Mesenchymal stem cell (in vitro differentiated cells and primary cell): ENCODE measurements around the gene SLC25A45. TPM values are rescaled to one million over a fixed set of nuclear protein-coding genes. Genes with fewer than 3 reads are reported as not detected.

ENCODE experiments used
- DNase-seq: peaks from one replicate; pipeline ENCODE4 v3.0.0-alpha.2; 2013
- H2AFZ ChIP-seq: one replicate; pipeline ENCODE4 v1.6.1; 2013; ENCODE audit warnings: low read depth, mild to moderate bottlenecking, control low read depth, inconsistent platforms, low read length, moderate library complexity
- H2AK5ac ChIP-seq: 2 replicates; pipeline ENCODE4 v1.6.1; 2013; ENCODE audit warnings: low read length, moderate library complexity, mild to moderate bottlenecking, inconsistent platforms; ENCODE audit not compliant: severe bottlenecking
- H2BK120ac ChIP-seq: one replicate; pipeline ENCODE4 v1.6.1; 2013; ENCODE audit warnings: low read depth, mild to moderate bottlenecking, inconsistent platforms, low read length, moderate library complexity
- H2BK12ac ChIP-seq, 2 experiments: one replicate each; pipeline ENCODE4 v1.6.1; 2013; ENCODE audit warnings: inconsistent platforms in 2 of 2, low read length in 2 of 2, mild to moderate bottlenecking in 2 of 2, moderate library complexity in 2 of 2, control low read depth in 1 of 2
- H2BK15ac ChIP-seq: one replicate; pipeline ENCODE4 v1.6.1; 2013; ENCODE audit warnings: mild to moderate bottlenecking, low read depth, inconsistent platforms; ENCODE audit not compliant: poor library complexity, severe bottlenecking
- H2BK5ac ChIP-seq: 2 replicates; pipeline ENCODE4 v1.6.1; 2013; ENCODE audit warnings: low read depth, mild to moderate bottlenecking, low read length, control low read depth, inconsistent platforms; ENCODE audit not compliant: poor library complexity, severe bottlenecking
- H3K14ac ChIP-seq, 2 experiments: one replicate each; pipeline ENCODE4 v1.6.1; 2013; ENCODE audit warnings: inconsistent platforms in 2 of 2, low read length in 2 of 2, control low read depth in 1 of 2, mild to moderate bottlenecking in 1 of 2, moderate library complexity in 1 of 2
- H3K18ac ChIP-seq, 2 experiments: one replicate each; pipeline ENCODE4 v1.6.1; 2013; ENCODE audit warnings: inconsistent platforms in 2 of 2, low read length in 2 of 2, control low read depth in 1 of 2, low read depth in 1 of 2, mild to moderate bottlenecking in 1 of 2
- H3K23ac ChIP-seq, 2 experiments: one replicate each; pipeline ENCODE4 v1.6.1; 2013; ENCODE audit warnings: inconsistent platforms in 2 of 2, low read length in 2 of 2, mild to moderate bottlenecking in 2 of 2, moderate library complexity in 2 of 2, control low read depth in 1 of 2
- H3K27ac ChIP-seq: 2 replicates; pipeline ENCODE4 v1.5.1; 2013; ENCODE audit warnings: mild to moderate bottlenecking, moderate library complexity, low read length, control low read depth, inconsistent platforms; ENCODE audit not compliant: poor library complexity, severe bottlenecking
- H3K27me3 ChIP-seq, 2 experiments: 2 replicates each; pipeline versions ENCODE4 v1.6.1 to v1.7.0; 2013; ENCODE audit warnings: low read length in 2 of 2, mild to moderate bottlenecking in 2 of 2, moderate library complexity in 2 of 2, control low read depth in 1 of 2, inconsistent platforms in 1 of 2; ENCODE audit not compliant: control insufficient read depth in 1 of 2, insufficient read depth in 1 of 2
- H3K36me3 ChIP-seq, 2 experiments: 2 replicates each; pipeline versions ENCODE4 v1.6.1 to v1.7.0; 2013; ENCODE audit warnings: low read length in 2 of 2, control low read depth in 1 of 2, inconsistent platforms in 1 of 2, low read depth in 1 of 2, mild to moderate bottlenecking in 1 of 2; ENCODE audit not compliant: insufficient read depth in 2 of 2, control insufficient read depth in 1 of 2
- H3K4ac ChIP-seq, 2 experiments: one replicate each; pipeline ENCODE4 v1.6.1; 2013; ENCODE audit warnings: inconsistent platforms in 2 of 2, low read length in 2 of 2, mild to moderate bottlenecking in 2 of 2, moderate library complexity in 2 of 2, control low read depth in 1 of 2, low read depth in 1 of 2
- H3K4me1 ChIP-seq: 2 replicates; pipeline ENCODE4 v1.6.1; 2013; ENCODE audit warnings: low read depth, low read length, control low read depth; ENCODE audit not compliant: control insufficient read depth, insufficient read depth
- H3K4me2 ChIP-seq: 2 replicates; pipeline ENCODE4 v1.6.1; 2013; ENCODE audit warnings: low read length, mild to moderate bottlenecking, inconsistent platforms; ENCODE audit not compliant: poor library complexity, severe bottlenecking
- H3K4me3 ChIP-seq, 2 experiments: 2 replicates each; pipeline versions ENCODE4 v1.5.1 to v1.7.0; 2013; ENCODE audit warnings: low read length in 2 of 2, mild to moderate bottlenecking in 2 of 2, control low read depth in 1 of 2, low read depth in 1 of 2; ENCODE audit not compliant: insufficient read depth in 1 of 2
- H3K79me1 ChIP-seq: replicated peaks from 2 replicates; pipeline ENCODE4 v1.6.1; 2013; ENCODE audit warnings: mild to moderate bottlenecking, control low read depth, low read length, inconsistent platforms; ENCODE audit not compliant: poor library complexity, severe bottlenecking
- H3K9ac ChIP-seq: 2 replicates; pipeline ENCODE4 v1.7.0; 2013; ENCODE audit warnings: mild to moderate bottlenecking, low read length, moderate library complexity
- H3K9me3 ChIP-seq: 2 replicates; pipeline ENCODE4 v1.7.0; 2013; ENCODE audit warnings: mild to moderate bottlenecking, low read length; ENCODE audit not compliant: control insufficient read depth
- H4K8ac ChIP-seq: one replicate; pipeline ENCODE4 v1.6.1; 2013; ENCODE audit warnings: inconsistent platforms, mild to moderate bottlenecking, low read length, moderate library complexity
- H4K91ac ChIP-seq: one replicate; pipeline ENCODE4 v1.6.1; 2013; ENCODE audit warnings: mild to moderate bottlenecking, low read length, inconsistent platforms
- WGBS: methylation state at CpG from one replicate; pipeline ENCODE4 v1.1.7; 2013; ENCODE audit warnings: mixed read lengths; 5-methylcytosine and 5-hydroxymethylcytosine counted together
- polyA plus RNA-seq, 2 experiments: library from polyadenylated mRNA; stranded (reverse); fragments of 200-250 nt; gene quantifications; one replicate each; pipeline ENCODE4 v1.2.3, GENCODE V29; 2013

The SLC25A45 gene, protein sequence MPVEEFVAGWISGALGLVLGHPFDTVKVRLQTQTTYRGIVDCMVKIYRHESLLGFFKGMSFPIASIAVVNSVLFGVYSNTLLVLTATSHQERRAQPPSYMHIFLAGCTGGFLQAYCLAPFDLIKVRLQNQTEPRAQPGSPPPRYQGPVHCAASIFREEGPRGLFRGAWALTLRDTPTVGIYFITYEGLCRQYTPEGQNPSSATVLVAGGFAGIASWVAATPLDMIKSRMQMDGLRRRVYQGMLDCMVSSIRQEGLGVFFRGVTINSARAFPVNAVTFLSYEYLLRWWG
- polyA plus RNA-seq (2013, experiment 1 of 2), result 2.2 TPM
- polyA plus RNA-seq (2013, experiment 2 of 2), result 1.9 TPM

GRCh38 chr11:65382033-65382803 lies at the start of gene SLC25A45:
Gene SLC25A45 (minus strand): TSS chr11:65382646. CDS start chr11:65381951, 695 bp downstream.
- DNase-seq, result peak; percentile 100
- Histone ChIP-seq H2AK5ac (peak within 1 kb of the TSS; percentile 63), H3K9me3 (no peaks in the 10 kb centered on the region), H3K27me3 (no peaks in the 10 kb centered on the region), H4K8ac (peak within 1 kb of the TSS; percentile 92), H2AFZ (peak within 1 kb of the TSS; percentile 65), H3K18ac (peak within 1 kb of the TSS; percentile 96 to 97), H3K36me3 (no peaks in the 10 kb centered on the region), H3K14ac (peak within 1 kb of the TSS in 1 of 2 experiments; percentile 76), H3K4me2 (peak within 1 kb of the TSS; percentile 67), H3K79me1 (peaks cover 19% of the 10 kb centered on the region), H2BK5ac (peak within 1 kb of the TSS; percentile 97), H3K23ac (peak within 1 kb of the TSS; percentile 11 to 71), H3K4me3 (peak within 1 kb of the TSS; percentile 33 to 68), H3K4ac (peak within 1 kb of the TSS; percentile 88 to 97), H2BK15ac (peak within 1 kb of the TSS; percentile 98), H2BK120ac (peak within 1 kb of the TSS; percentile 95), H3K27ac (peak within 1 kb of the TSS; percentile 98), H2BK12ac (peak within 1 kb of the TSS; percentile 94 to 99), H3K9ac (peak within 1 kb of the TSS; percentile 91), H4K91ac (peak within 1 kb of the TSS; percentile 98), H3K4me1 (peaks cover 59% of the 10 kb centered on the region)
- WGBS, result 0% methylated on average over 23 of the region's 27 CpGs

DNA sequence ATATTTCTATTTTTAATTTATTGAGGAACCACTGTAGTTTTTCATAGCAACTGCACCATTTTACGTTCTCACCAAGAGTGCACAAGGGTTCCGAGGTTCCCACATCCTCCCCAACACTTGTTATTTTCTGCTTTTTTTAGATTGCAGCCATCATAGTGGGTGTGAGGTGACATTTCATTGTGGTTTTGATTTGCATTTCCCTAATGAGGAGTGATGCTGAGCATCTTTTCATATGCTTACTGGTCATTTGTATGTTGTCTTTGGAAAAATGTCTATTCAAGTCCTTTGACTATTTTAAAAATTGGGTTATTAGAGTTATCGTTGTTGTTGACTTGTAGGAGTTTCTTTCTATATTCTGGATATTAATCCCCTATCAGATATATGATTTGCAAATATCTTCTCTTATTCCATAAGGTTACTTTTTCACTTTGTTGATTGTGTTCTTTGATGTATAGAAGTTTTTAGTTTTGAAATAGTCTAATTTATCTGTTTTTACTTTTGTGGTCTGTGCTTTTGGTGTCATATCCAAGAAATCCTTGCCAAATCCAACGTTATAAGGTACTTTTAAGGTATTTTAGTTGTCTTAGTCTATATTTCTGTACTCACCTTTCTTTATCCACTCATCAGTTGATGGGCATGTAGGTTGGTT lies 49.1 kb upstream of the SLC25A45 start:
- Histone ChIP-seq H3K9me3 (no peaks in the 10 kb centered on the region), H3K4ac (no peak overlapping the region), H3K23ac (no peak overlapping the region), H3K27me3 (no peaks in the 10 kb centered on the region), H3K4me3 (peak overlapping the region in 1 of 2 experiments; percentile 92), H3K4me2 (peak overlapping the region; percentile 4), H3K18ac (no peak overlapping the region), H3K79me1 (no peaks in the 10 kb centered on the region), H2BK15ac (no peak overlapping the region), H3K4me1 (peaks cover 16% of the 10 kb centered on the region), H2AFZ (no peak overlapping the region), H3K9ac (peak overlapping the region; percentile 99), H3K14ac (no peak overlapping the region), H2AK5ac (no peak overlapping the region), H3K27ac (peak overlapping the region; percentile 13), H4K8ac (no peak overlapping the region), H3K36me3 (peaks cover 26 to 96% of the 10 kb centered on the region in 2 experiments), H2BK120ac (no peak overlapping the region), H4K91ac (no peak overlapping the region), H2BK12ac (no peak overlapping the region), H2BK5ac (no peak overlapping the region)
- 79% methylated on average over 2 of the region's 4 CpGs for WGBS
- peak; percentile 81 for DNase-seq

DNA sequence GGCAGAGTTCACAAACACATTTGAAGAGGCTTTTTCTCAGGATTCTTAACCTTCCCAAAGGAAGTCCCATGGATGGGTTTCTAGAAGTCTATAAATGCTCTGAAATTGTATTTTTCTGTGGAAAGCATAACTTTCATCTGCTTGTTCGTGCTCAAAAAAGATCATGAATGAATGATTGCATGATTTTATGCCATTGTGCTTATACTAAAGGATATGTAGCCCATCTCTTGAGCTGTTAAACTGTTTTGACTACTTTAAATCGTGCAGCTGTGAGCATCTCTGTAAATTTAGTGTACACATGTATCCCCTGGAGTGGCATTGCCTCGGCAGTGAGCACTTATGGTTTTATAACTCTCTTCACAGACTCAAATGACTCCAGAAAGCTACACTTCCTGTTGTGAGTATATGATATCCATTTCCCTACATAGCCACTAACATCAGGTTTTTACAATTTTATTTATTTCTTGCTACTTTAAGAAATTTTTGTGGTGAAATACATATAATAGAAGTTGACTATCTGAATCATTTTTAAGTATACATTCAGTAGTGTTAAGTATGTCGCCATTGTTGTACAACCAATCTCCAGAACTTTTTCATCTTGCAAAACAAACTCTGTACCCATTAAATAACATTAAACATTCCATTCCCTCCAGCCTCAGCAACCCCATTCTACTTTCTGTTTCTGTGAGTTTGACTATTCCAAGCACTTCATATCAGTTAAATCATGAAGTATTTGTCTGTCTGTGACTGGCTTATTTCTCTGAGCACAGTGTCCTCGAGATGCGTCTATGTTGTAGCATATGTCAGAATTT lies 48.2 kb upstream of the SLC25A45 start:
- no peaks in the 10 kb centered on the region for H3K79me1 ChIP-seq
- H3K4me1 ChIP-seq, result peaks cover 8% of the 10 kb centered on the region
- no peak overlapping the region for H2BK15ac ChIP-seq
- H3K23ac ChIP-seq, result no peak overlapping the region
- no peak overlapping the region for H2BK12ac ChIP-seq
- H3K4me3 ChIP-seq, result peak overlapping the region in 1 of 2 experiments; percentile 92
- no peak overlapping the region for H4K91ac ChIP-seq
- H3K9ac ChIP-seq, result peak overlapping the region; percentile 99
- peaks cover 17 to 96% of the 10 kb centered on the region in 2 experiments for H3K36me3 ChIP-seq
- H3K27me3 ChIP-seq, result no peaks in the 10 kb centered on the region
- 63% methylated on average over 4 of the region's 6 CpGs for WGBS
- no peak overlapping the region for H2AK5ac ChIP-seq
- H3K4ac ChIP-seq, result no peak overlapping the region
- no peak overlapping the region for H2BK5ac ChIP-seq
- H3K27ac ChIP-seq, result peak overlapping the region; percentile 88
- H3K4me2 ChIP-seq, result peak overlapping the region; percentile 50
- H3K18ac ChIP-seq, result no peak overlapping the region
- no peak overlapping the region for H3K14ac ChIP-seq
- H2BK120ac ChIP-seq, result no peak overlapping the region
- H2AFZ ChIP-seq, result no peak overlapping the region
- H3K9me3 ChIP-seq, result no peaks in the 10 kb centered on the region
- H4K8ac ChIP-seq, result no peak overlapping the region
- peak; percentile 86 for DNase-seq
